ENCODE data around the gene TRPC1. TPM values are rescaled to one million over a fixed set of nuclear protein-coding genes. Genes with fewer than 3 reads are reported as not detected.

Gene TRPC1
- polyA plus RNA-seq (2013, experiment 1 of 2): 15.7 TPM
- 14.7 TPM for polyA plus RNA-seq (2013, experiment 2 of 2)

DNA sequence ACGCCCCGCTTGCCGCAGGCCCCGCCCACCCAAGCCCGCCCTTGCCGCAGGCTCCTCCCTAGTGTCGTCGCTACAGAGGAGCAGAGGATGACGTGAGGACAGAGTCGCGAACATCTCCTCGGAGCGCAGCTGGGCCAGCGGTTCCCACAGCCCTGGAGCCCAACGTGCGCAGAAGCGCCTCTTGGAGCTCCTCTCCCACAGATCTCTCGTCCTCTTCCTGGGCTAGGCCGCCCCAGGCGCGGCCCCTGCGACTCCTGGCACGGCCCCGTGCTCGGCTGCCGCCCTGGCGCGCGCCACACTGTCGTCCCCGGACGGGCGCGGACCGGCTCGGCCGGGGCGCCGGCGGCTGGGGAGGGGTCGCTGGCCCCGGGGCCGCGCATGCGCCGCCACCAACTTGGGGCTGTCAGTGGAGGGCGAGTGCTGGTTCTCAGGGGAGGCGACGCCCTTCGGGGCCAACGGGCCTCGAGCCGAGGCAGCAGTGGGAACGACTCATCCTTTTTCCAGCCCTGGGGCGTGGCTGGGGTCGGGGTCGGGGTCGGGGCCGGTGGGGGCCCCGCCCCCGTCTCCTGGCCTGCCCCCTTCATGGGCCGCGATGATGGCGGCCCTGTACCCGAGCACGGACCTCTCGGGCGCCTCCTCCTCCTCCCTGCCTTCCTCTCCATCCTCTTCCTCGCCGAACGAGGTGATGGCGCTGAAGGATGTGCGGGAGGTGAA is at the start of gene TRPC1:
Gene TRPC1, plus strand, starts transcription at position 67 of the 714 bp plus-strand sequence. Its CDS starts 526 bp downstream, at position 593.
- H2BK15ac ChIP-seq (ENCODE audit: low read length): peak within 1 kb of the TSS; percentile 91
- no peak within 1 kb of the TSS for H4K91ac ChIP-seq (ENCODE audit: low read depth, low read length, poor library complexity)
- peak; percentile 84 for DNase-seq (ENCODE audit: low spot score)
- peak within 1 kb of the TSS; percentile 76 for H3K4me2 ChIP-seq (ENCODE audit: insufficient read depth, low read length, poor library complexity, severe bottlenecking)
- H2AK5ac ChIP-seq (ENCODE audit: low read depth, low read length): no peak within 1 kb of the TSS
- H3K4me3 ChIP-seq (ENCODE audit: low read length in 2 of 2): peak within 1 kb of the TSS; percentile 85 to 92
- H2BK120ac ChIP-seq (ENCODE audit: low read depth, low read length): peak within 1 kb of the TSS; percentile 74
- peak within 1 kb of the TSS; percentile 89 for H3K14ac ChIP-seq (ENCODE audit: low read length)
- no peaks in the 10 kb centered on the region for H3K9me3 ChIP-seq (replicated peaks in 1 of 2; ENCODE audit: control insufficient read depth in 2 of 2, insufficient read depth in 1 of 2, low read depth in 1 of 2, low read length in 2 of 2)
- H2BK12ac ChIP-seq (ENCODE audit: low read length): no peak within 1 kb of the TSS
- H2BK5ac ChIP-seq (ENCODE audit: low read length): peak within 1 kb of the TSS; percentile 95
- peak within 1 kb of the TSS; percentile 98 for H3K18ac ChIP-seq (ENCODE audit: low read length)
- peak within 1 kb of the TSS; percentile 92 for H3K23ac ChIP-seq (ENCODE audit: low read depth, low read length, poor library complexity)
- H4K8ac ChIP-seq (ENCODE audit: low read depth, low read length): peak within 1 kb of the TSS; percentile 95
- H3K4me1 ChIP-seq (ENCODE audit: control insufficient read depth in 2 of 2, insufficient read depth in 1 of 2, low read depth in 1 of 2, low read length in 2 of 2): peaks cover 0 to 3% of the 10 kb centered on the region in 2 donors
- peaks cover 0 to 5% of the 10 kb centered on the region in 2 donors for H3K36me3 ChIP-seq (replicated peaks in 1 of 2; ENCODE audit: control insufficient read depth in 2 of 2, insufficient read depth in 2 of 2, low read length in 2 of 2)
- peak within 1 kb of the TSS; percentile 99 for H3K27ac ChIP-seq (replicated peaks; ENCODE audit: low read length)
- H3K79me1 ChIP-seq (ENCODE audit: low read depth, low read length): no peaks in the 10 kb centered on the region
- H3K9ac ChIP-seq (ENCODE audit: low read depth, low read length, poor library complexity): peak within 1 kb of the TSS; percentile 98
- H3K4ac ChIP-seq (ENCODE audit: low read length): peak within 1 kb of the TSS; percentile 66
- no CpG with 5 or more reads among the region's 73 CpGs for WGBS, 2 donors (ENCODE audit: extremely low coverage in 2 of 2, insufficient read length in 2 of 2, insufficient replicate concordance in 1 of 2)
- H2AFZ ChIP-seq (ENCODE audit: low read length): peak within 1 kb of the TSS; percentile 95
- no peaks in the 10 kb centered on the region for H3K27me3 ChIP-seq (ENCODE audit: control insufficient read depth in 3 of 3, insufficient read depth in 3 of 3, low read depth in 1 of 3, low read length in 3 of 3)

GRCh38 chr3:142676151-142676550 is 47.7 kb upstream of the TRPC1 start:
- Histone ChIP-seq H3K18ac (ENCODE audit: low read length) (no peak overlapping the region), H4K91ac (ENCODE audit: low read depth, low read length, poor library complexity) (no peak overlapping the region), H3K79me1 (ENCODE audit: low read depth, low read length) (peaks cover 2% of the 10 kb centered on the region), H3K4me1 (ENCODE audit: control insufficient read depth in 2 of 2, insufficient read depth in 1 of 2, low read depth in 1 of 2, low read length in 2 of 2) (no peaks in the 10 kb centered on the region), H2BK120ac (ENCODE audit: low read depth, low read length) (no peak overlapping the region), H3K9me3 (replicated peaks in 1 of 2; ENCODE audit: control insufficient read depth in 2 of 2, insufficient read depth in 1 of 2, low read depth in 1 of 2, low read length in 2 of 2) (no peaks in the 10 kb centered on the region), H3K9ac (ENCODE audit: low read depth, low read length, poor library complexity) (no peak overlapping the region), H3K4me3 (ENCODE audit: low read length in 2 of 2) (no peak overlapping the region), H3K4me2 (ENCODE audit: insufficient read depth, low read length, poor library complexity, severe bottlenecking) (no peak overlapping the region), H2BK15ac (ENCODE audit: low read length) (no peak overlapping the region), H2AK5ac (ENCODE audit: low read depth, low read length) (no peak overlapping the region), H3K27ac (replicated peaks; ENCODE audit: low read length) (no peak overlapping the region), H3K4ac (ENCODE audit: low read length) (no peak overlapping the region), H2AFZ (ENCODE audit: low read length) (no peak overlapping the region), H3K14ac (ENCODE audit: low read length) (no peak overlapping the region), H3K23ac (ENCODE audit: low read depth, low read length, poor library complexity) (no peak overlapping the region), H2BK12ac (ENCODE audit: low read length) (no peak overlapping the region), H4K8ac (ENCODE audit: low read depth, low read length) (no peak overlapping the region), H2BK5ac (ENCODE audit: low read length) (no peak overlapping the region), H3K36me3 (replicated peaks in 1 of 2; ENCODE audit: control insufficient read depth in 2 of 2, insufficient read depth in 2 of 2, low read length in 2 of 2) (no peaks in the 10 kb centered on the region), H3K27me3 (ENCODE audit: control insufficient read depth in 3 of 3, insufficient read depth in 3 of 3, low read depth in 1 of 3, low read length in 3 of 3) (no peaks in the 10 kb centered on the region)
- no peak for DNase-seq (ENCODE audit: low spot score)
- WGBS, 2 donors (ENCODE audit: extremely low coverage in 2 of 2, insufficient read length in 2 of 2, insufficient replicate concordance in 1 of 2): no CpG with 5 or more reads among the region's 2 CpGs

- Histone ChIP-seq H2BK5ac (ENCODE audit: low read length) (no peak overlapping the region), H3K4ac (ENCODE audit: low read length) (no peak overlapping the region), H3K79me1 (ENCODE audit: low read depth, low read length) (peaks cover 2% of the 10 kb centered on the region), H2AK5ac (ENCODE audit: low read depth, low read length) (no peak overlapping the region), H3K9ac (ENCODE audit: low read depth, low read length, poor library complexity) (no peak overlapping the region), H2AFZ (ENCODE audit: low read length) (no peak overlapping the region), H3K27ac (replicated peaks; ENCODE audit: low read length) (no peak overlapping the region), H3K9me3 (replicated peaks in 1 of 2; ENCODE audit: control insufficient read depth in 2 of 2, insufficient read depth in 1 of 2, low read depth in 1 of 2, low read length in 2 of 2) (no peaks in the 10 kb centered on the region), H3K36me3 (replicated peaks in 1 of 2; ENCODE audit: control insufficient read depth in 2 of 2, insufficient read depth in 2 of 2, low read length in 2 of 2) (no peaks in the 10 kb centered on the region), H2BK12ac (ENCODE audit: low read length) (no peak overlapping the region), H3K14ac (ENCODE audit: low read length) (no peak overlapping the region), H4K91ac (ENCODE audit: low read depth, low read length, poor library complexity) (no peak overlapping the region), H3K27me3 (ENCODE audit: control insufficient read depth in 3 of 3, insufficient read depth in 3 of 3, low read depth in 1 of 3, low read length in 3 of 3) (no peaks in the 10 kb centered on the region), H3K18ac (ENCODE audit: low read length) (no peak overlapping the region), H4K8ac (ENCODE audit: low read depth, low read length) (no peak overlapping the region), H2BK120ac (ENCODE audit: low read depth, low read length) (no peak overlapping the region), H3K4me3 (ENCODE audit: low read length in 2 of 2) (no peak overlapping the region), H2BK15ac (ENCODE audit: low read length) (no peak overlapping the region), H3K4me1 (ENCODE audit: control insufficient read depth in 2 of 2, insufficient read depth in 1 of 2, low read depth in 1 of 2, low read length in 2 of 2) (no peaks in the 10 kb centered on the region), H3K4me2 (ENCODE audit: insufficient read depth, low read length, poor library complexity, severe bottlenecking) (no peak overlapping the region), H3K23ac (ENCODE audit: low read depth, low read length, poor library complexity) (no peak overlapping the region)
- no CpG with 5 or more reads among the region's 2 CpGs for WGBS, 2 donors (ENCODE audit: extremely low coverage in 2 of 2, insufficient read length in 2 of 2, insufficient replicate concordance in 1 of 2)
- no peak for DNase-seq (ENCODE audit: low spot score)
Measured at GRCh38 chr3:142680710-142681109, 43.1 kb upstream of the TRPC1 start.

DNA sequence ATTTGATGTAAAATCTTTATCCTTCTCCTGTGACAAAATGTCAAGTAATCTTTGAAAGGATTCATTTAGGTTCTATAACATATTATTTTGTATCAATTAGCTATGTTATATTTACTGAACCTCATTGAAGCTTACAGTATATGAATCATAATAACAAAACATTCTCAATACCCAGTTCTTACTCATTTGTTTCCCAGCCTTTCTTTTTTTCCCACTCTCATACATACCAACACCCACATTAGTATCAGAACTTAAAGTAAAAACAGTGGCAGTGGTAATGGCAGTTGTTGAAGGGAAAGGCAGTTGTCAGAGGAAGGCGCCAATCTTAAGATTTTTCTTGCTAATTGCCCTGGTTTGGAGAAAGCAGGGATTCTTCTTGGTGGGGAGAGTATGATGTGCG is 33.2 kb upstream of the TRPC1 start:
- H3K4ac ChIP-seq (ENCODE audit: low read length): no peak overlapping the region
- H3K9me3 ChIP-seq (replicated peaks in 1 of 2; ENCODE audit: control insufficient read depth in 2 of 2, insufficient read depth in 1 of 2, low read depth in 1 of 2, low read length in 2 of 2): no peaks in the 10 kb centered on the region
- H3K14ac ChIP-seq (ENCODE audit: low read length): no peak overlapping the region
- H3K23ac ChIP-seq (ENCODE audit: low read depth, low read length, poor library complexity): no peak overlapping the region
- H3K27ac ChIP-seq (replicated peaks; ENCODE audit: low read length): no peak overlapping the region
- no peaks in the 10 kb centered on the region for H3K79me1 ChIP-seq (ENCODE audit: low read depth, low read length)
- no peak for DNase-seq (ENCODE audit: low spot score)
- H2AK5ac ChIP-seq (ENCODE audit: low read depth, low read length): no peak overlapping the region
- no peak overlapping the region for H3K4me2 ChIP-seq (ENCODE audit: insufficient read depth, low read length, poor library complexity, severe bottlenecking)
- H2BK12ac ChIP-seq (ENCODE audit: low read length): no peak overlapping the region
- H3K4me3 ChIP-seq (ENCODE audit: low read length in 2 of 2): no peak overlapping the region
- no peaks in the 10 kb centered on the region for H3K27me3 ChIP-seq (ENCODE audit: control insufficient read depth in 3 of 3, insufficient read depth in 3 of 3, low read depth in 1 of 3, low read length in 3 of 3)
- H3K18ac ChIP-seq (ENCODE audit: low read length): no peak overlapping the region
- H3K4me1 ChIP-seq (ENCODE audit: control insufficient read depth in 2 of 2, insufficient read depth in 1 of 2, low read depth in 1 of 2, low read length in 2 of 2): peaks cover 0 to 2% of the 10 kb centered on the region in 2 donors
- no peaks in the 10 kb centered on the region for H3K36me3 ChIP-seq (replicated peaks in 1 of 2; ENCODE audit: control insufficient read depth in 2 of 2, insufficient read depth in 2 of 2, low read length in 2 of 2)
- H2BK120ac ChIP-seq (ENCODE audit: low read depth, low read length): no peak overlapping the region
- H2BK15ac ChIP-seq (ENCODE audit: low read length): no peak overlapping the region
- H2BK5ac ChIP-seq (ENCODE audit: low read length): no peak overlapping the region
- WGBS, 2 donors (ENCODE audit: extremely low coverage in 2 of 2, insufficient read length in 2 of 2, insufficient replicate concordance in 1 of 2): no CpG with 5 or more reads among the region's 2 CpGs
- no peak overlapping the region for H3K9ac ChIP-seq (ENCODE audit: low read depth, low read length, poor library complexity)
- H2AFZ ChIP-seq (ENCODE audit: low read length): no peak overlapping the region
- no peak overlapping the region for H4K91ac ChIP-seq (ENCODE audit: low read depth, low read length, poor library complexity)
- no peak overlapping the region for H4K8ac ChIP-seq (ENCODE audit: low read depth, low read length)
